Central memory CD4-positive, alpha-beta T cell (primary cell): ENCODE data around the gene CCDC120.
A peak's percentile ranks its signal among the peaks of the same experiment; 100 is the strongest.

Experiments
- DNase-seq: peaks from one replicate; pipeline ENCODE4 v3.0.0; 2022
- total RNA-seq, 3 experiments: gene quantifications; one replicate each; lab custom pipeline; 2026; lab: John Stamatoyannopoulos, UW

CCDC120 gene, protein sequence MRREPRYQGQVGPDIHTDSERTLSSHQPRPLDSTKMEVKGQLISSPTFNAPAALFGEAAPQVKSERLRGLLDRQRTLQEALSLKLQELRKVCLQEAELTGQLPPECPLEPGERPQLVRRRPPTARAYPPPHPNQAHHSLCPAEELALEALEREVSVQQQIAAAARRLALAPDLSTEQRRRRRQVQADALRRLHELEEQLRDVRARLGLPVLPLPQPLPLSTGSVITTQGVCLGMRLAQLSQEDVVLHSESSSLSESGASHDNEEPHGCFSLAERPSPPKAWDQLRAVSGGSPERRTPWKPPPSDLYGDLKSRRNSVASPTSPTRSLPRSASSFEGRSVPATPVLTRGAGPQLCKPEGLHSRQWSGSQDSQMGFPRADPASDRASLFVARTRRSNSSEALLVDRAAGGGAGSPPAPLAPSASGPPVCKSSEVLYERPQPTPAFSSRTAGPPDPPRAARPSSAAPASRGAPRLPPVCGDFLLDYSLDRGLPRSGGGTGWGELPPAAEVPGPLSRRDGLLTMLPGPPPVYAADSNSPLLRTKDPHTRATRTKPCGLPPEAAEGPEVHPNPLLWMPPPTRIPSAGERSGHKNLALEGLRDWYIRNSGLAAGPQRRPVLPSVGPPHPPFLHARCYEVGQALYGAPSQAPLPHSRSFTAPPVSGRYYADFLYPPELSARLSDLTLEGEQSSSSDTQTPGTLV
- total RNA-seq, result 3.7 to 7.2 (median 6.8) reads per million in 3 experiments

DNA sequence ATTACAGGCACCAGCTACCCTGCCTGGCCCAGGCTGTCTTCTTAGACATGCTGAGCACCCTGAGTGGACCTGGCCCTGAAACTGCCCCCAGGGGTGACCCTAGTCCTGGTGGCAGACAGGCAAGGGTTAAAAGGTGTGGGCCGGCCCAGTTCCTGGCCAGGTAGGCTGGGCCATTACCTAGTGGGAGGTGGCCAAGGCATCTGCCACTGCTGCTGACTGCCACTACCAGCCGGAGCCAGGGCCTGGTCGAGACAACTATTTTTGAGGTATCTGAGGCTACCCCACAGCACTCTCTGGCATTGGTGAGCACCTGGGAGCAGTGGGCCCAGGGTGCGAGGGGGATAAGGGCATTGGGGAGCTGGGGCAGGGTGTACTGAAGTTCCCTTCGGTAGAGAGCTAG is at the start of gene CCDC120:
TSS of gene CCDC120 (plus strand) at position 206 of the 400 bp plus-strand sequence. CDS start 3,043 bp downstream, outside the sequence.
- DNase-seq, result no peak

DNA sequence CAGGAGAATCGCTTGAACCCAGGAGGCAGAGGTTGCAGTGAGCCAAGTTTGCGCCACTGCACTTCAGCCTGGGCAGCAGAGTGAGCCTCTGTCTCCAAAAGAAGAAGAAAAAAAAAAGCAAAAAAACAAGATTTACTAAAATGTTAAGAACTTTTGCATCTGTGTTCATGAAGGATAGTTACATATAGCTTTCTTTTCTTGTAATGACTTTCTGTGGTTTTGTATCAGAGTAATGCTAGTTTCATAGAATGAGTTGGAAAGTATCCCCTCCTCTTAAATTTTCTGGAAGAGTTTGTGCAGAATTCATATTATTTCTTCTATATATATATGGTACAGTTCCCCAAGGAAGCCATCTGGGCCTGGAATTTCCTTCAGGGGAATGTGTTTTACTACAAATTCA is 39.7 kb upstream of the CCDC120 start:
- no peak for DNase-seq

DNA sequence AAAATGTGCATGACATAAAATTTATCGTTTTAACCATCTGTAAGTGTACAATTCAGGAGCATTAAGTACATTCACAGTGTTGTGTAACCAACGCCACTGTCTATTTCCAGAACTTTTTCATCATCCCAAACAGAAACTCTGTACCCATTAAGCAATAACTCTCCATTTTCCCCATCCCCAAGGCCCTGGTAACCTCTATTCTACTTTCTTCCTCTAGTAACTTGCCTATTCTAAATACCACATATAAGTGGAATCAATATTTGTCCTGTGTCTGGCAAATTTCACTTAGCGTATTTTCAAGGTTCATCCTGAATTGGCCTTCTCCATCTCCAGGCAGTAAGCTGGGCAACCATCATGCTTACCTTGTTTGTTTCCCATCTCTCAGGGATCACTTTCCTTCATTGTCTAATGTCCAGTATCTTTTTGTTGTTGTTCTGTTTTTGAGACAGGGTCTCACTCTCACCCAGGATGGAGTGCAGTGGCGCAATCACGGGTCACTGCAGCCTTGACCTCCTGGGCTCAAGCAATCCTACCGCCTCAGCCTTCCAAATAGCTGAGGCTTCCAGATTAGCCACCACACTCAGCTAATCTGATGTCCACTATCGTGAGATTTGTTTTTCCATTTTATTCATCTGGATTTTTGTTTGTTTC is 39.1 kb upstream of the CCDC120 start:
- no peak for DNase-seq

DNA sequence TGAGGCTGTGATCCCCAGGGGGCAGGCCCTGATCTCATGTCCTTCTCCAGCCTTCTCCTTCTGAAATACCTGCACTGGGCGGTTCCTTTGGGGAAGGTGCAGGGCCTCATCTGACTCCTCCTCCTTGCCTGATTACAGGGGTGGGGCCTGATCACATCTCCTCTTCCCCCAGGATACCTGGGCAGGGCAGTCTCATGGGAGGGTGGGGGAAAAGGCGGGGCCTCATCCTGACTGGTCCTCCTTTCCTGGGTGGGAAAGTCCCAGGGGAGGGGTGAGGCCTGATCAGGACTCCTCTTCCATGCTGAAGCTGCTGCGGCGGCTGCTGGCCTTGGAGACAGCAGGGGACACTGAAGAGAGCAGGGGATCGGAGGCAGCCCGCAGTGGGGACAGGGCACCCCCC is 28.9 kb upstream of the CCDC120 start:
- DNase-seq, result no peak

DNA sequence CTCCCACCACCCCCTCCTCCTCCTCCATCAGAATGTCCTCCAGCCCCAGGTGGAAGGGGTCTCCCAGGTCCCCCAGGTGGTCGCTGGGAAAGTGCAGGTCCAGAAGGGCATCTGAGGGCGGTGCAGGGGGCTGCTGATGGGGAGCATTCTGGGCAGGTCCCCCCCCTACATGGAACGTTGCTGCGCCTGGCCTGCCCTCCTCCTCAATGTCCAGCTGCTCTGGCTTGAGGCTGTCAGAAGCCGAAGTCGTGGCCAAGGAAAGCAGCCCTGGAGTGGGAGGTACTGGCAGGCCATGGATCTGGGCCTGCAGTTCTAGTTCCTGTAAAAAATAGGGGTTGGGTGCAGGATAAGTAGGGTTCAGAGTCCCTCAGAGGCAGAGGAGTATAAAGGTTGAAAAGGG is 28.5 kb upstream of the CCDC120 start:
- DNase-seq, result no peak

DNA sequence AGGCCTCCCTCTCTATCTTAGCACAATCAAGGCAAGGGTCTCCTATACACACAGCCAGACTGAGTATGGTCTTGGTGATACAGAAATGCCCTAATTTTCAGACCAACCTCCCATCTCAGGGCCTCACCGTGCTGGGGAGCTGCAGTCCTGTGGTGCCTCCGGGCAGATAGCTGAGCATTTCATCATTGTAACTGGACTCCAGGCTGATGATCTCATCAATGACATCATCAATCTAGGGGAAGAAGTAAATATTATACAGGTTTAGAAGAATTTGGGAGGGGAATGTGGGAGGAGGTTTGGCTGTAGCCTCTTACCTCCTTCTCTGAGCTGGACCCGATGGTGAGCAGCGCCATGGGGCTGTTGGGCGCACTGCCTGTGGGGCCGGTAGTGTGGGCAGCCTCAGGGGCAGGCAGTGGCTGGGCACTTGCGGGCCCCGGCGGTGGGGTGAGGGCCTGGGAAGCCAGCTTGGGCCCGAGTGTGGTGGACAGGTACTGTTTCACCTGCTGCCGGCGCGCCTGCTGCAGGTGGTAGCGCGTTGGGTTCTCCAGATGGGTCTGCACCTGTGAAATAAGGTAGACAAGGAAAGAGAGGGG is 20.8 kb upstream of the CCDC120 start:
- no peak for DNase-seq

DNA sequence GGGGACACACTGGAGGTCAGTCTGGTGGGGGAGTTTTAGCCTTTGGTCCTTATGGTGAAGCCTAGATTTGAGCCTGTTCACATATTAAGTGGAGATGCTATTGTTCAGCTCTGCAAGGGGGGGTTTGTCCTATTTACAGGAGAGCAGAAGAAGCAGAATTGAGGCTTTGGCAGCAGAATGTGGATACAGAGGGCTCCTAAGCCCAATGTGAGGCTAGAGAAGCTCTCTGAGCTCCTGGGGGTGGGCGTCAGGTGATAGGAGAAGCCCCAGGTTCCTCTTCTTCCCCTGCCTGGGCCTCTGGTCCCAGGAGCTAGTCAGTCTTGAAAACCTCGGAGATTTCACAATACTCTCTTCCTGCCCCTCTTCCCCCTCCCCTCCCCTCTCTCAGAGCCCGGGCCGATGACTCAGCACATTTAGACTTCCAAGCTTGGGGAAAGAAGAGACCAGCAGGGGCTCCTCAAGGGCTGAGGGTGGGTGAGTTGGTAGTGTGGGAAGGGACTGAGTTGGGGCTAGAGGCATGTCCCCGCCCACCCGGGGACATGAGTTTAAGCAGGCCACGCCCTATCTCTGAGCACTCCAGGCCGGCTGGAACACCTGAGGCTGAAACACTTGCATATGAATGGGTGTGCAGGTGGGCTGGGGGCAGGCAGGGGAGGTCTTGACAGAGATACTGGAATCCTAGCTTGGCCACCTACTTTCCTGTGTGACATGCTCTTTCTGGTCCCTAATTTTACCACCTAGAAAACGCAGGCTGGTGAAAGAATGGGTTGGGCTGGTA is 19.0 kb upstream of the CCDC120 start:
- no peak for DNase-seq

DNA sequence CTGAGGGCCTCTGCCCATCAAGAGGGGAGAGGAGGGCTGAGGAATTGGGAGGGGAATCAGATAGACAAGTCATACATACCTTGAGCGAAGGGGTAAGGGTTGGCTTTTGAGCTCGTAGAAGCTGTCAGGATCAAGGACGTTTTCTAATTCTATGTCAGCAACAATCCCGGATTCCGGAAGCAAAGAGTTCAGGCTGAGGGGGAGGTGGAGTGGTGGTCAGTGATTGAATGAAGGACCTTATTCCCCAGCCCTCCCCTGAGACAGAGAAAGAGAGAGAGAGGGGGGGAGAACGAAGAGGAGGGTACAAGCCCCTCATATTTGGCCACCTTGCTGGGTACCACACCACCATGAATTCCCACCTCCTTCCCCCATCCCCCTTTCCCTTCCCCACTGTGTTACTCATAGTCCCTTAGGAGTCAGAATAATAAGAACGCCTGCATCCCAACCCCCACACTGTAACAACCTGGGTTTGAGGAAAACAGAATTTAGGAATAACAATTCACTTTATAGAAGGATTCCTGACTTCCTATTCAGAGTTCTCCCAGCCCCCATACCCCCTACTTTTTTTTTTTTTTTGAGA is 18.3 kb upstream of the CCDC120 start:
- DNase-seq, result no peak

DNA sequence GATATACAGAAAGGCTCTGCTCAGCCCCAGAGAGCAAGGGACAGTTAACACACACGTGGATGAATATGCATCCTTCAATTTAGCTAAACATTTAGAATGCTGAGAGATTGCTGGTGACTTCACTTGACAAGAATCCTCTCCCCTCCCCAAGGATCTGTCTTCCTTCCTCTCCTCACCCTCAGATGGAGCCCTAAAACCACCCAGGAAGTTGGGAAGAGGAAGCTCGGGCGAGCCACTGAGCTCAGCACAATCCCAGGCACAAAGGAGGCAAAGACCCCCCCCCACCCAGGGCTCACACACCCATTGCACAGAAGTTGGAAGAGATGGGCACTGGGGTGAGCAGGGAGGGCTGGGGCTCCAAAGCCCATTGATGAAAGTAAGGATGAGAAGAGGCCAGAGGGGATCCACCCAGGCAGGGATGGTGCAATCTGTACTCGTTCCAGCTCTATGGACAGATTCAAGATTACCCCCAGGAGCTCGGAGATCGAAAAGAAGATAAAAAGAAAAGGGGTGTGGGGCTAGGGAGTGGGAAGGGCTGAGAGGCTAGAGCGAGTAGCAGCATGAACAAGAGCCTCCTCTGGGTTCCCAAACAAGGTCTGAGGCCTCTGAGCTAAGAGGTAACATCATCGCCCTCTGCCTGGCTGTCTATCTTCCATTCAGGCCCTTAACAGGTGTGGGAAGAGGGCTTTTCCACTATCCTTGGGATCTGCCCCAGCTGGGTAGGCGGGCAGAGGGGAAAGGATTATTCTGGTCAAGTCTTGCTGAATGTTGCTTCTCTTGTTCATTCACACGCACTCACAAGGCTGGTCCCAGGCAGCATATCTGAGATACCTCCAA is 16.8 kb upstream of the CCDC120 start:
- peak; percentile 13 for DNase-seq

DNA sequence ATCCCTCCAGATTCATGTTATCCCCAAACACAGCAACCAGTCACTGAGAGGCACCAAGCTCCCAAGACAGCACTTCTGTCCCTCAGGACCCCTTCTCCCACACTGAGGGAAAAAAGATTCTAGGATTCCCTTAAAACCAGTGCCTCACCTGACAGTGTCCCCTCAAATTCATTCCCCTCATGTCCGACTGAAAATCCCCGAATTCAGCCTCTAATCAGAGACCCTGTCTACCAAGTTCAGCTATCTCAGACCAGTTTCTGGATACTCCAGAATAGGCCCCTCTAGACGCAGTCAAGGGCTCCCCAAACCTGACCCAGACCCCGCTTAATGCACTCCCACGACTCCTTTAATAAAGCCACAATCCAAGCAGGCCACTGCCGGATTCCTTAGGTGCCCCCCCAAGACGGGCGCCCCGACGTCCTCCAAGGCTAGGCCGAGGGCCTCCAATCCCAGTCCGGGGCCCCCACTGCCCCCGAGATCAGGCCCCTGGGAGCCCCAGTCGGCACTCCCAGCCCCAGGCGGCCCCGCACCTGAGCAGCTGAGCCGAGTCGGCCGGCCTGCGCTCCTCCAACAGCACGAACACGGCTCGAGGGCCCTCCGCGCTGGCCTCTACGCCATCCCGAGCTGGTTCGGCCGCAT is 16.1 kb upstream of the CCDC120 start:
- no peak for DNase-seq

DNA sequence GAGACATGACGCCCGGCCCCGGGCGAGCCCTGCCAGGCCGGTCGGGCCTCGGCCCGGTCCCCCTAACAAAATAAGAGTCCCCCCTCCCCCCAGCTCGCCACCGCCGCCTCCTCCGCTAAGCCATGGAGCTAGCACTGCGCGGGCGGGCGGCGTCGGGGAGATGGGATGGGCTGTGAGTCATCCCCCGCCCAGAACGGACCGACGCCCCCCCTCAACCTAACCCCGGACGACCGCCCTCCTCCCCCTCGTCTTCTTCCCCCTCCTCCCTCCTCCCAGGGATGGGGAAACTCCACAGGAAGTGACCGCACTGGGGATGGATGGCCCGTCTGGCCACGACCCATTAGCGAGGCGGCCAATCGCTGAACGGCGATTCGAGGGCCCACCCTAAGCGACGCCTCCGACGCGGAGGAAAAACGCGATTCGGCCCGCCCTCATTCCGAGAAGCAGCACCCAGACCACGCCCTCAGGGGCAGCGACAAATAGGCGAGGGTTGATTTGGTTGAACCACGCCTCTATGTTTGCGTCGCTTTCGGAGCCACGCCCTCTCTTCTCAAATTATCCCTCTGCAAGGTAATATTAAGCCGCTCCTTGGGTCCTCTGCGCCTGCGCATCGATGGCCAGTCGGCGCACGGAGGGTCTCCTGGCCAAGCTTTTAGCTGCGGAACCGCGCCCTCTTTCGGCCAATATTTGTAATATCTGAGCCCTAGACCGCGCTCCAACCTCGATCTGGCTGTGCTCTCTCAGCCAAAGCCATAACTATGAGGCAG is 15.4 kb upstream of the CCDC120 start, which contains the start of gene TFE3:
TSS of gene TFE3 (minus strand) at position 138 of the 767 bp plus-strand sequence. CDS start at position 7, 131 bp downstream.
- DNase-seq, result peak; percentile 96

DNA sequence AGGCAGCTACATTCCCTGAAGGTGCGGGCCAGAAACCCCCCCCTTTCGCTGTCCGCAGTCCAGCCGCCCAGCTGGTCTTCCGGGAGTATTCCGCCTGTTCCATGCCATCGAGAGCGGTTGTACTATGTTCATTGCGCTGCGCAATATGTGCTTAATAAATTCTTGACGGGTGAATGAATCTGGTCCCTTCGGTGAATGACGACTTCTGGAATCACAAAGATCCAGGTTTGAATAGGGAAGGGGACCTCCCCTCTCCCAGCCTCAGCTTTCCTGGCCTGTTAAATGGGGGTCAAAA is 14.9 kb upstream of the CCDC120 start:
- DNase-seq, result no peak

DNA sequence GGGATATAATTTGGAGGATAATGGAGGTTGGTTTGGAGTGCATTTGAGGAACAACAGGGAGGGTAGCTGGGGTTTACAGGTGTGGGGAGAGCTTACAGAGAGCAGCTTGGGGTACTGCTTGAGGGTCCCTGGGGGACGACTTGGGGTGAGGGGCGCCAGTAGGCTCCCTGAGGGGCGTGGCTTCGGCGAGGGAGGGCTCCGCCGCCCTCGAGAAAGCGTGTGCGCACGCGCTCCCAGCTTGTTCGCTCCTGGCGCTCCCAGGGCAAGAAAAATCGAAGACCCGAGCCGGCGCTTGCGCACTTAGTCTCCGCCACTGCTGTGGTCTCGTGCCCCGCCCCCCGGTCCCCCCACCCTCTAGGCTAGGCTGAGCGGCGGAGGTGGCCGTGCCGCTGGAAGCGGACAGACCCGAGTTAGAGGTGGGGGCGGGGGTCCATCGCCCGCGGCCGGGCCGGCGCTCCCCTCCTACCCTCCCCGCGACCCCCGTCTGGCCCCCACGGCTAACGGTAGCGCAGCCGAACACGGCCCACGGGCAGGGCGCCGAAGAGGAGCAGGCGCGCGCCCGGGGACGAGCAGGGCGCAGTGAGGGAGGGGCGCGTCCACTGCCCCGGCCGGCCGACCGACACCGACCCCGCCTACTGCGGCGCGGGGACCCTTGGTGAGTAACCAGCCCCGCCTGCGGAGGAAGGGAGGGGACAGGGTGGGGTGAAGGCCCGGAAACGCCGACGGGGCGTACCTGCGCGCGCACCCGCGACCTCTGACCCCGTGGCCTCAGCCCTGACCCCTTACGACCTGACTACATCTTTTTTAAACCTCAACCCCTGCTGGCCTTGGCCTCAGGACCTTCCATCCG is 5.4 kb upstream of the CCDC120 start:
- DNase-seq, result peak; percentile 45

DNA sequence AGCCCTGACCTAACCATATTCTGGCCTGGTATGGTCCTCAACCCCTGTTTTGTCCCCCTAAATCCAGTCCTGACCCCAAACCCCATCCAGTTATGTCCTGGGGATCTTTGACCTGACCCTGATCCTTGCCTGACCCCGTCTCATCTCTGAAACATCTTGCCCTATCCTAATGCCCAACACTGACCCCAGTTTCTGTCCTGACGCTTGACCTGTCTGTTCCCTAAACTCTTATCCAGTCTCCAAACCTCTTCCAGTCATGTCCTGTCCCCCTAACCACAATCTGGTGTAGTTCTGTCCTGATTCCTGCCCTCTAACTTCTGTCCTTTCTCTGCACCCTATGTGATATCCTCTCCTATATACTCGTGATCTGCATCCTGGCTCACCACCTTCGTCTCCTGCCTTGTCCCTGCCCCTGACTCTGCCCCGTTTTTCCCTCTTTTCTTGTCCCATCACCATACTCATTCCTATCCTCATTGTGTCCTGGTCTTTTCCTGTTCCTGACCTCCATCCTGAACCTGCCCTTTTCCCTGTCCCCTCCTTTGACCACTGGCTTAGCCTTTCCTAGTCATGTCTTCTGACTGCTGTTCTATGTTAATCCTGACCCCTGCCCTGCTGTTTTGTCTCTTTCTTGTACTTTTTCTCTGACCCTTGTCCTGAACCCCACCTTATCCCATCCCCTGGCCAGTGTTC is 4.6 kb upstream of the CCDC120 start:
- DNase-seq, result no peak

DNA sequence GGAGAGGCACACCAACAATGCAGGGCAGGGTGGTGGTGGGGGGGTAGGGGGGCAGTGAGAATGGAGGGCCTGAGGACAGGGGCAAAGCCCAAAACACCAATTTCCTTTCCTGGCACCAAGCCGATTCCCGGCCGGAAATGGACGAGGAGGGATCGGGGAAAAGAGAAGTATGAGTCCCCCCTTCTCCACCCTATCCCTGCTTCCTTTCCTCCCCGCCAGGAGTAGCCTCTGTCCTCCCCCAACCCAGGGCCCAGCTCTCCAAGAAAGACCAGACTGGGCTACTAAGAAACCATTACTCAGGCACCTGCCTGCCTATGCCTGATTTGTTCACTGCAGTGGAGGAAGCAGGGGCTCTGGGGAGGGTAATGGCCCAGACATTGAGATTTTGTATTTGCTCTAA is 402 bp downstream of the CCDC120 start:
- DNase-seq, result no peak

DNA sequence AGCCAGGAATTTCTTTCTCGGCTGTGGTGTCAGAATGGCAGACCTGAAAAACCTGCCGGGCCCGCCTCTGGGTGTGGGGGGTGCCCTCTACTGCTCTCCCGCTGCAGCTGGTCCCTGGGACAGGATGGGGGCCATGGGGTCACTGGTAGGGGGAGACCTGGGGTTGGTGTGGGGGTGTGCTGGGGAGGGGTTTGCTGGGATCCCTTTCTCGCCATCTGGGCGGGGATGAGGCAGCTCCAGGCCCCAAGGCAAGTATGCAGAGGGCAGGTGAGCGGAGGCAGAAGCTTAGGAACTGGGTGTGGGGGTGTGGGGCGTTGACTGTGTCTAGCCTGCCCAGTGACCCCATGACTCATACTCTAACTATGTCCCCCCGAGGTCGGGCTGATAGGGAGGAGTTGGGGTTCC is 884 bp downstream of the CCDC120 start:
- DNase-seq, result no peak

DNA sequence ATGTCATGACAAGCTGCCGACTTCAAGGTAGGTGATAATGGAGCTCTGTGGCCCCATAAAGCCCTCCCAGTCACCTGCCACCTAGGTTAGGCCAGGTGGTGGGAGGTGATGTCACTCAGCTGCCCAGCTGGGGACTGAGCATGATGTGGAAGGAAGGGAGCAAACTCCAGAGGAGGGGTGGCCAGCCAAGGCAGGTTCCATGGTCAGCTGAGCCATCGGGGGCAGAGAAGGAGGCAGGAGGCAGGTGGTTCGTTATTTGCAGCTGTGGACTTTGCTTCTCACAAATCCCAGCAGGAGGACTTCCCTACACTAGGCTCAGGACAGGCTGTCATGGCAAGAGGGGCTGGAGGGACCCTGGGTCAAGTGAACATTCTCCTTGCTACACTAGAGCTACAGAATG is 2.1 kb downstream of the CCDC120 start:
- DNase-seq, result no peak

DNA sequence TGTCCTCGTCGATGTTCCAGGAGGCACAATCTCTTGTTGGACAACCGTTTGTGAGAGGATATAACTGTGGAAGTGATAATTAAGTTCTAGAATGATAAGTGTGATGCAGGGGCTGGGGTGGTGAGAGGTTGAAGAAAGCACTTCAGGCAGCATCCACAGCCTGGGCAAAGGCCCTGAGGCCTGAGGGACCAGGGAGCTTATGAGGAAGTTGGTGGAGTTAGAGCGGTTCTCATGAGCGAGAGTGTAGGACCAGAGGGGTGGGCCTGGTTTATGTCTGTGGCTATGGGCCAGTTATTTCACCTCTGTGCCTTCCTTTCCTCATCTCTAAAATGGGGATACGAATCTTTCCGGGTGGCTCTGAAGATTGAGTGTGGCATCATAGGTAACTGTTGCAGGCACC is 2.7 kb downstream of the CCDC120 start:
- no peak for DNase-seq
